ENCODE measurements around the gene NUMA1. TPM values are rescaled to one million over a fixed set of nuclear protein-coding genes. Genes with fewer than 3 reads are reported as not detected.

The NUMA1 gene
- total RNA-seq, 1 donor from 2014 or later = 163 TPM

- no peak overlapping the region for H3K4me3 Mint-ChIP-seq
- TF ChIP-seq, protein P1, sequence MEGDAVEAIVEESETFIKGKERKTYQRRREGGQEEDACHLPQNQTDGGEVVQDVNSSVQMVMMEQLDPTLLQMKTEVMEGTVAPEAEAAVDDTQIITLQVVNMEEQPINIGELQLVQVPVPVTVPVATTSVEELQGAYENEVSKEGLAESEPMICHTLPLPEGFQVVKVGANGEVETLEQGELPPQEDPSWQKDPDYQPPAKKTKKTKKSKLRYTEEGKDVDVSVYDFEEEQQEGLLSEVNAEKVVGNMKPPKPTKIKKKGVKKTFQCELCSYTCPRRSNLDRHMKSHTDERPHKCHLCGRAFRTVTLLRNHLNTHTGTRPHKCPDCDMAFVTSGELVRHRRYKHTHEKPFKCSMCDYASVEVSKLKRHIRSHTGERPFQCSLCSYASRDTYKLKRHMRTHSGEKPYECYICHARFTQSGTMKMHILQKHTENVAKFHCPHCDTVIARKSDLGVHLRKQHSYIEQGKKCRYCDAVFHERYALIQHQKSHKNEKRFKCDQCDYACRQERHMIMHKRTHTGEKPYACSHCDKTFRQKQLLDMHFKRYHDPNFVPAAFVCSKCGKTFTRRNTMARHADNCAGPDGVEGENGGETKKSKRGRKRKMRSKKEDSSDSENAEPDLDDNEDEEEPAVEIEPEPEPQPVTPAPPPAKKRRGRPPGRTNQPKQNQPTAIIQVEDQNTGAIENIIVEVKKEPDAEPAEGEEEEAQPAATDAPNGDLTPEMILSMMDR (IDR thresholded peaks at IDR 0.05) = no peak
- H3K36me3 Mint-ChIP-seq (ENCODE audit: low read depth) = peaks cover 4% of the 10 kb centered on the region
- DNase-seq = no peak
- H3K27ac Mint-ChIP-seq = no peak overlapping the region
- H3K4me1 Mint-ChIP-seq = no peaks in the 10 kb centered on the region
- intact Hi-C loops (cut with micrococcal nuclease) = no loop called here
- ATAC-seq (ENCODE audit: low read depth) = no peak
- CTCF ChIA-PET = interaction anchor here (0.8 to 1.6 kb wide), 3 partner anchors 17 to 42 kb away, joined by 3 read pairs; no protein-coding TSS in a partner anchor
- no peaks in the 10 kb centered on the region for H3K9me3 Mint-ChIP-seq
- POLR2A ChIA-PET = no interaction called here
- H3K27me3 Mint-ChIP-seq = no peaks in the 10 kb centered on the region
Observed at GRCh38 chr11:72048766-72049460, 31.4 kb downstream of the NUMA1 start.

- ChIA-PET POLR2A (no interaction called here), CTCF (interaction anchor here (1.0 kb wide), 1 partner anchor 44 kb away, joined by 3 read pairs; no protein-coding TSS in a partner anchor)
- DNase-seq = no peak
- Mint-ChIP-seq H3K9me3 (no peaks in the 10 kb centered on the region), H3K27ac (no peak overlapping the region), H3K4me1 (no peaks in the 10 kb centered on the region), H3K27me3 (no peaks in the 10 kb centered on the region), H3K4me3 (no peak overlapping the region), H3K36me3 (ENCODE audit: low read depth) (peaks cover 4% of the 10 kb centered on the region)
- TF ChIP-seq, protein P1 (IDR thresholded peaks at IDR 0.05) = no peak
- no peak for ATAC-seq (ENCODE audit: low read depth)
- intact Hi-C loops (cut with micrococcal nuclease) = no loop called here
Observed at GRCh38 chr11:72045849-72046248, 34.5 kb downstream of the NUMA1 start.

GRCh38 chr11:72042064-72042745 is 38.1 kb downstream of the NUMA1 start:
- no peaks in the 10 kb centered on the region for H3K9me3 Mint-ChIP-seq
- CTCF ChIA-PET = interaction anchor here (1.8 kb wide), 1 partner anchor 17 kb away, joined by 9 read pairs; no protein-coding TSS in a partner anchor
- no peaks in the 10 kb centered on the region for H3K27me3 Mint-ChIP-seq
- no peak overlapping the region for H3K4me3 Mint-ChIP-seq
- H3K27ac Mint-ChIP-seq = no peak overlapping the region
- intact Hi-C loops (cut with micrococcal nuclease) = loop anchor here (5.0 kb wide), 1 partner anchor 180 kb away; the partner anchor contains the start of gene INPPL1
- no peaks in the 10 kb centered on the region for H3K4me1 Mint-ChIP-seq
- POLR2A ChIA-PET = interaction anchor here (0.6 to 5.2 kb wide), 5 partner anchors 35 to 1051 kb away, joined by 3 to 34 read pairs (median 4); partner anchors contain the start of genes ANAPC15 and IL18BP
- ATAC-seq (ENCODE audit: low read depth) = no peak
- TF ChIP-seq, protein P1 (IDR thresholded peaks at IDR 0.05) = no peak
- no peak for DNase-seq
- H3K36me3 Mint-ChIP-seq (ENCODE audit: low read depth) = no peaks in the 10 kb centered on the region

DNA sequence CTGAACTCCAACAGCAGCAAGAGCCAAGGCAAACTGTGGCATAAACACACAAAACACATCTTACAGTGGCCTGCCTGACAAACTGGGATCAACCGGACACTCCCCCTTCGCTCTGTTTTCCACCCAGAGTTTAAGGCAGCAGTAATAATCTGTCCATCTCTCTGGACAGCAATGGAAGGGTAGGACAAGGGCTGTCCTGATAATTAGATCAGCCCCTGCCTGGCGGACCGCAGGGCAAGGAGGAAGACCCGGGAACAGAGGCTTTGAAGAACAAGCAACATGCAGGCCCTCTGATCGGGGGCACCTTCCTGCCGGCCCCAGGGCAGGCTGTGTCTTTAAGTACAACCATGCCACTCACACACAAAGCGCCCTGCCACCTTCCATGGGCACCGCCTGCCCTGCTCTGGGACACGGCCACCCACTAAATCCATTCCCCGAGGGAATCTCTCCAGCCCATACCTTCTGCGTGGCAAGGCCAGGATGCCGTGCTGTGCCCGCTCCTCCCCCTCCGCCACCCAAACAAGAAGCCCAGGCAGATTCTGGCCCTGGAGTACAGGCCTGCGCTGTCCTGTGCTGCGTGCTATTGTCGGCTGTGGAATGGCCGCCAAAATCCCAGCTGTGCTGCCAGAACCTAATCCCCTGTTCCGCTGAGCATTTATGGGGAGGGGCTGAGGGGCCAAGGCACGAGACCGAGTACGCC is 38.8 kb downstream of the NUMA1 start:
- Mint-ChIP-seq H3K4me1 (no peaks in the 10 kb centered on the region), H3K4me3 (no peak overlapping the region), H3K27ac (no peak overlapping the region), H3K36me3 (ENCODE audit: low read depth) (peaks cover 3% of the 10 kb centered on the region), H3K9me3 (no peaks in the 10 kb centered on the region), H3K27me3 (no peaks in the 10 kb centered on the region)
- TF ChIP-seq, protein P1 (IDR thresholded peaks at IDR 0.05) = no peak
- ATAC-seq (ENCODE audit: low read depth) (peak; percentile 52), DNase-seq (peak; percentile 43)
- CTCF ChIA-PET = interaction anchor here (4.0 kb wide), 1 partner anchor 16 kb away, joined by 37 read pairs; no protein-coding TSS in a partner anchor
- POLR2A ChIA-PET = interaction anchor here (0.6 to 5.2 kb wide), 10 partner anchors 16 to 1052 kb away, joined by 3 to 34 read pairs (median 4); partner anchors contain the start of genes ANAPC15, IL18BP, RNF121 and XNDC1N
- intact Hi-C loops (cut with micrococcal nuclease) = loop anchor here (1.0 to 5.0 kb wide), 5 partner anchors 13 to 181 kb away; partner anchors contain the start of genes ANAPC15, INPPL1, LAMTOR1 and LRRC51
